Measurements from ENCODE around the gene DST. TPM values are rescaled to one million over a fixed set of nuclear protein-coding genes. Genes with fewer than 3 reads are reported as not detected.
A peak's percentile ranks its signal among the peaks of the same experiment; 100 is the strongest.

The DST gene
- total and polyA plus RNA-seq, 2 of the 4 experiments (the other 2 are of a cell fraction), result 97.7 to 452 TPM

DNA sequence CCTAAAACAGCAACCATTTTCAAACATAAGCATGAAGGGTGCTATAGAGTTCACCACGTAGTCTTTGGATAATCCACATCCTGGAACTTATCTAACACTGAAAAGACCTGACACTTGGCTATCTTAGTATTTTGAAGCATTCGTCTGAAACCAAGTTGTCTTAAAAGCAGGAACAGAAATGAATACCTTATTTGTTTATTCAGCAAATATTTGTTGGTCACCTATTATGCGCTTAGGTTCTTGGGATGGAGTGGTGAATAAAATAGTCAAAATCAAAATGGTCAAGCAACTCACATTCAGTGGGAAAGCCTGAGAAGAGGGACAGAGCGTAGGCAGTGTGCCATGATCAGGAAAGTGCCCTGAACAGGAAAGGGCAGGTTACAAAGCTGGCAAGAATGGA lies 206.9 kb downstream of the DST start:
- dilution Hi-C loops (cut with HindIII; ENCODE audit: low sequenced_read_pairs, unreplicated experiment) (no loop called here), intact Hi-C loops (cut with micrococcal nuclease) (no loop called here), in situ Hi-C loops (cut with MboI; ENCODE audit: low sequenced_read_pairs) (no loop called here)
- H3K36me3 ChIP-seq (ENCODE audit: control insufficient read depth, insufficient read depth, low read length), result no peaks in the 10 kb centered on the region
- 0 out of 2 replicates have a peak, but pooled peaks have one; percentile 29 for ATAC-seq (ENCODE audit: low read depth)
- H3K23ac ChIP-seq (ENCODE audit: low read depth, low read length), result no peak overlapping the region
- no peak overlapping the region for H3K14ac ChIP-seq (replicated peaks; ENCODE audit: low read depth, low read length)
- no peak overlapping the region for H3K9ac ChIP-seq (ENCODE audit: low read depth, low read length)
- no peak overlapping the region for H2AK5ac ChIP-seq (ENCODE audit: low read depth, low read length)
- H3K9me1 ChIP-seq (ENCODE audit: insufficient read depth, low read length), result no peaks in the 10 kb centered on the region; the same call in 1 of the 2 replicates
- CTCF ChIA-PET, result no interaction called here
- no peak overlapping the region for H3K4me2 ChIP-seq (ENCODE audit: low read depth, low read length)
- no peak overlapping the region for H3K56ac ChIP-seq (ENCODE audit: extremely low read depth, insufficient read depth, low read length)
- no peaks in the 10 kb centered on the region for H3K79me1 ChIP-seq (ENCODE audit: low read depth in 1 of 2, low read length in 2 of 2)
- TF ChIP-seq NFE2L2 (IDR thresholded peaks at IDR 0.05; ENCODE audit: low read depth, low read length) (no peak), MAFK (IDR thresholded peaks at IDR 0.05; ENCODE audit: low read depth, low read length) (peak; percentile 62)
- no peak overlapping the region for H2AK9ac ChIP-seq (replicated peaks; ENCODE audit: low read depth, low read length, poor library complexity)
- peaks cover 2% of the 10 kb centered on the region; the same call in 1 of the 2 replicates for H3K4me1 ChIP-seq (ENCODE audit: control insufficient read depth, insufficient read depth, low read length)
- DNase-seq, result no peak
- H2AFZ ChIP-seq (replicated peaks; ENCODE audit: low read length, poor library complexity), result no peak overlapping the region
- no peak overlapping the region for H3K18ac ChIP-seq (ENCODE audit: low read depth, low read length)
- no peak overlapping the region for H2BK120ac ChIP-seq (ENCODE audit: low read depth, low read length)
- POLR2A ChIA-PET (ENCODE audit: unreplicated experiment), result no interaction called here
- no peak overlapping the region for H3K27ac ChIP-seq (ENCODE audit: insufficient read depth, low read length)
- no peak overlapping the region for H4K91ac ChIP-seq (ENCODE audit: insufficient read depth, low read depth, low read length)
- no peak overlapping the region for H4K8ac ChIP-seq (ENCODE audit: low read depth in 2 of 2, low read length in 2 of 2)
- H3K27me3 ChIP-seq (ENCODE audit: control insufficient read depth, insufficient read depth, low read length), result no peaks in the 10 kb centered on the region; the same call in 1 of the 2 replicates
- H3K4ac ChIP-seq (ENCODE audit: low read depth, low read length), result no peak overlapping the region
- WGBS, 2 experiments (ENCODE audit: extremely low coverage in 2 of 2, insufficient read length in 1 of 2), result 100% methylated on average over 1 of the region's 4 CpGs; no CpG with 5 or more reads in 1 of the 2 experiments
- H2BK20ac ChIP-seq (ENCODE audit: low read depth, low read length), result no peak overlapping the region
- H2BK15ac ChIP-seq (ENCODE audit: low read depth, low read length), result no peak overlapping the region
- H4K5ac ChIP-seq (ENCODE audit: low read depth, low read length), result no peak overlapping the region
- no peak overlapping the region for H3K4me3 ChIP-seq (ENCODE audit: insufficient read depth, low read depth, low read length)
- no peak overlapping the region for H2BK5ac ChIP-seq (ENCODE audit: low read depth, low read length, poor library complexity, severe bottlenecking)
- peaks cover 11% of the 10 kb centered on the region for H3K9me3 ChIP-seq (ENCODE audit: control insufficient read depth, insufficient read depth, low read length)
- no TSS peak for BruUV-seq (replicated peaks)
- no peaks in the 10 kb centered on the region for H4K20me1 ChIP-seq (ENCODE audit: insufficient read depth, low read length)
